ENCODE results near the gene PRPH. TPM values are rescaled to one million over a fixed set of nuclear protein-coding genes. Genes with fewer than 3 reads are reported as not detected.
A peak's percentile ranks its signal among the peaks of the same experiment; 100 is the strongest.
"Not testable (repeated sequence)": the region's sequence is repeated elsewhere in the genome, so short reads cannot be mapped to it uniquely, and the experiment has no call there.

PRPH gene
- polyA plus RNA-seq, 1 donor, result not detected

- not testable (repeated sequence) for DNase-seq
Observed at GRCh38 chr12:49333778-49334177, 38.8 kb downstream of the PRPH start.

GRCh38 chr12:49334226-49334625, 39.3 kb downstream of the PRPH start:
- no peak for DNase-seq

GRCh38 chr12:49334681-49335080, 39.7 kb downstream of the PRPH start:
- DNase-seq, result no peak

- DNase-seq, result no peak
Observed at GRCh38 chr12:49335118-49335954, 40.4 kb downstream of the PRPH start.

GRCh38 chr12:49335955-49336644, 41.2 kb downstream of the PRPH start:
- no peak for DNase-seq

- DNase-seq, result peak; percentile 80
Observed at GRCh38 chr12:49336645-49337584, 42.0 kb downstream of the PRPH start, which contains the start of gene C1QL4. TSS of gene C1QL4 (minus strand) at chr12:49337188. CDS start at chr12:49336477, 711 bp downstream.

- no peak for DNase-seq
Observed at GRCh38 chr12:49338830-49339463, 44.0 kb downstream of the PRPH start.

- DNase-seq, result no peak
Observed at GRCh38 chr12:49339464-49339861, 44.5 kb downstream of the PRPH start.

GRCh38 chr12:49340095-49340870, 45.3 kb downstream of the PRPH start:
- DNase-seq, result no peak

GRCh38 chr12:49340971-49341776, 46.2 kb downstream of the PRPH start:
- no peak for DNase-seq

- DNase-seq, result no peak
Observed at GRCh38 chr12:49341777-49342065, 46.8 kb downstream of the PRPH start.

GRCh38 chr12:49342066-49342913, 47.3 kb downstream of the PRPH start:
- peak; percentile 92 for DNase-seq

GRCh38 chr12:49342914-49343731, 48.2 kb downstream of the PRPH start:
- DNase-seq, result no peak

GRCh38 chr12:49344486-49345050, 49.6 kb downstream of the PRPH start:
- no peak for DNase-seq

GRCh38 chr12:49345051-49345824, 50.3 kb downstream of the PRPH start:
- peak; percentile 82 for DNase-seq

GRCh38 chr12:49345825-49346658, 51.1 kb downstream of the PRPH start:
- no peak for DNase-seq
